Right forelimb (tissue), 1 donor: ENCODE data around the gene EVX1.

Source experiments
- DNase-seq: peaks from one replicate; pipeline ENCODE4 v3.0.0-alpha.2; 2018

Gene EVX1

GRCh38 chr7:27242555-27243339 lies at the start of gene EVX1:
Gene EVX1 (plus strand): TSS chr7:27242802. CDS start chr7:27243031, 229 bp downstream.
- DNase-seq = peak; percentile 68

GRCh38 chr7:27193335-27194001 lies 49.1 kb upstream of the EVX1 start:
- DNase-seq = peak; percentile 60

GRCh38 chr7:27194002-27194352 lies 48.6 kb upstream of the EVX1 start:
- no peak for DNase-seq

GRCh38 chr7:27194686-27195379 lies 47.8 kb upstream of the EVX1 start:
- DNase-seq = peak; percentile 42

- peak; percentile 90 for DNase-seq
These were observed 46.3 kb upstream of the EVX1 start for GRCh38 chr7:27196287-27196767.

GRCh38 chr7:27197137-27198042 lies 45.2 kb upstream of the EVX1 start:
- peak; percentile 47 for DNase-seq

GRCh38 chr7:27198138-27198841 lies 44.3 kb upstream of the EVX1 start:
- DNase-seq = peak; percentile 57

GRCh38 chr7:27198871-27199801 lies 43.5 kb upstream of the EVX1 start:
- peak; percentile 73 for DNase-seq

GRCh38 chr7:27199849-27200760 lies 42.5 kb upstream of the EVX1 start, which contains the start of gene HOXA13:
Gene HOXA13 (minus strand): TSS chr7:27200091. CDS start chr7:27200077, 14 bp downstream.
- peak; percentile 77 for DNase-seq

- DNase-seq = peak; percentile 56
These were observed 41.6 kb upstream of the EVX1 start for GRCh38 chr7:27200761-27201579.

GRCh38 chr7:27201580-27202017 lies 41.0 kb upstream of the EVX1 start:
- no peak for DNase-seq

- DNase-seq = peak; percentile 51
These were observed 40.4 kb upstream of the EVX1 start for GRCh38 chr7:27202018-27202861.

GRCh38 chr7:27202862-27203134 lies 39.8 kb upstream of the EVX1 start:
- DNase-seq = peak; percentile 11

GRCh38 chr7:27203365-27203953 lies 39.1 kb upstream of the EVX1 start:
- DNase-seq = peak; percentile 38

GRCh38 chr7:27203964-27204594 lies 38.5 kb upstream of the EVX1 start:
- DNase-seq = peak; percentile 36

GRCh38 chr7:27204851-27205322 lies 37.7 kb upstream of the EVX1 start:
- DNase-seq = peak; percentile 60
